GM23248 (cell line): ENCODE measurements around the gene SOBP. TPM values are rescaled to one million over a fixed set of nuclear protein-coding genes. Genes with fewer than 3 reads are reported as not detected.

Experiments used
- DNase-seq: peaks from one replicate; pipeline ENCODE4 v3.0.0-alpha.2; 2015
- H2AFZ ChIP-seq: fragments of 200-600 bp; sonication (generic); 2 replicates; pipeline ENCODE4 v1.6.1; 2016; ENCODE audit warnings: antibody characterized with exemption
- H3F3A ChIP-seq: fragments of 200-600 bp; sonication (generic); 2 replicates; pipeline ENCODE4 v1.6.1; 2016; ENCODE audit warnings: mild to moderate bottlenecking, antibody characterized with exemption, mixed run types; ENCODE audit not compliant: insufficient read depth
- H3K27ac ChIP-seq: fragments of 200-600 bp; sonication (generic); 2 replicates; pipeline ENCODE4 v1.5.1; 2016; ENCODE audit warnings: mild to moderate bottlenecking
- H3K27me3 ChIP-seq: fragments of 200-600 bp; sonication (generic); replicated peaks from 2 replicates; pipeline ENCODE4 v1.6.1; 2016; ENCODE audit warnings: mild to moderate bottlenecking; ENCODE audit not compliant: insufficient read depth
- H3K36me3 ChIP-seq: fragments of 200-600 bp; sonication (generic); 2 replicates; pipeline ENCODE4 v1.6.1; 2016; ENCODE audit warnings: low read depth, mild to moderate bottlenecking
- H3K4me1 ChIP-seq: fragments of 200-600 bp; sonication (generic); 2 replicates; pipeline ENCODE4 v1.6.1; 2016; ENCODE audit warnings: mild to moderate bottlenecking; ENCODE audit not compliant: insufficient read depth
- H3K4me2 ChIP-seq: fragments of 200-600 bp; sonication (generic); one replicate; pipeline ENCODE4 v1.6.1; 2016; ENCODE audit warnings: mild to moderate bottlenecking; ENCODE audit not compliant: unreplicated experiment
- H3K4me3 ChIP-seq: fragments of 200-600 bp; sonication (generic); 2 replicates; pipeline ENCODE4 v1.5.1; 2016; ENCODE audit warnings: mild to moderate bottlenecking
- H3K79me2 ChIP-seq: fragments of 200-600 bp; sonication (generic); 2 replicates; pipeline ENCODE4 v1.6.1; 2016; ENCODE audit warnings: mild to moderate bottlenecking; ENCODE audit not compliant: insufficient read depth
- H3K9ac ChIP-seq: fragments of 200-600 bp; sonication (generic); 2 replicates; pipeline ENCODE4 v1.6.1; 2016; ENCODE audit warnings: mild to moderate bottlenecking
- H3K9me2 ChIP-seq: fragments of 200-600 bp; sonication (generic); 2 replicates; pipeline ENCODE4 v1.6.1; 2016; ENCODE audit warnings: mixed run types, mild to moderate bottlenecking, moderate library complexity; ENCODE audit not compliant: insufficient read depth
- H3K9me3 ChIP-seq: fragments of 200-600 bp; sonication (generic); one replicate; pipeline ENCODE4 v1.6.1; 2017; ENCODE audit warnings: low read depth
- H4K20me1 ChIP-seq: fragments of 200-600 bp; sonication (generic); 2 replicates; pipeline ENCODE4 v1.6.0; 2016; ENCODE audit not compliant: insufficient read depth
- EZH2 ChIP-seq: fragments of 200-600 bp; sonication (generic); IDR thresholded peaks from 2 replicates; pipeline ENCODE4 v1.6.1; 2018; ENCODE audit warnings: antibody characterized with exemption, mild to moderate bottlenecking; ENCODE audit not compliant: insufficient read depth, poor library complexity, severe bottlenecking
- EZH2phosphoT487 ChIP-seq: fragments of 200-600 bp; sonication (generic); IDR thresholded peaks from 2 replicates; pipeline ENCODE4 v1.6.1; 2018; ENCODE audit warnings: antibody characterized with exemption, moderate library complexity, mild to moderate bottlenecking, low read depth; ENCODE audit not compliant: insufficient read depth
- WGBS, 2 experiments: methylation state at CpG; one replicate each; pipeline ENCODE4 v1.1.6; 2015 to 2017; ENCODE audit warnings: low lambda C conversion rate in 2 of 2, low coverage in 1 of 2; ENCODE audit errors: missing lambda C conversion rate in 2 of 2; 5-methylcytosine and 5-hydroxymethylcytosine counted together
- in situ Hi-C: fragments of 300-500 bp; cut with MboI; formaldehyde crosslinking; loops from 2 replicates; pipeline ENCODE4 v1.15.0; 2020
- polyA plus RNA-seq: library from polyadenylated mRNA; unstranded; fragments of >200 nt; fragmentation: Nextera tagmentation; extraction: Ambion mirVana; gene quantifications from 2 replicates; pipeline ENCODE4 v1.2.1, GENCODE V29; 2016
- total RNA-seq: library from RNA; depleted of rRNA; stranded (reverse); fragments of >200 nt; shearing (Covaris generic); gene quantifications from 2 replicates; pipeline ENCODE4 v1.2.3, GENCODE V29; 2014

SOBP gene
- total and polyA plus RNA-seq, 2 experiments from 2014 or later = 0.38 to 0.97 TPM

DNA sequence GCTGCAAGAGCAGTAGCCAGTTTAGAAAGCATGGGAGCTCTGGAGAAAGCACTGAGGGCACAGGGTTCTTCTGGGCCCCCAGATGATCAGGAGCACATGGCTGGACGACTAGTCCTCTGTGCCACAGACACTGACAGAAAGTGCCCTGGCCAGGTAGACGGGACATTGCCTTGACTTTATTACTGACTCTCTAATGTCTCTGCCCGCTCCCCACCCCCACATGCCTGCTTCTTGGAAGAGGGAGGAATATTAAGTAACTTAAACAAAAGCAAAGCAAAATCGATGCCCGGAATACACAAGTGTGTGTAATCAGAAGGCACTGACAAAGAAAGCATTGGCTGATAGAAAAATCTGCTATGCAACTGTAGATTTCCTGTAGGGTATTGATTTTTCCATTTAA is 99.3 kb downstream of the SOBP start:
- Histone ChIP-seq H3K79me2 (no peaks in the 10 kb centered on the region), H3K27me3 (no peaks in the 10 kb centered on the region), H3K27ac (no peak overlapping the region), H3K36me3 (no peaks in the 10 kb centered on the region), H3K4me1 (no peaks in the 10 kb centered on the region), H3K9me2 (no peaks in the 10 kb centered on the region), H3F3A (no peaks in the 10 kb centered on the region), H4K20me1 (no peaks in the 10 kb centered on the region), H2AFZ (no peak overlapping the region), H3K9me3 (no peaks in the 10 kb centered on the region), H3K4me3 (no peak overlapping the region), H3K4me2 (no peak overlapping the region), H3K9ac (no peak overlapping the region)
- TF ChIP-seq EZH2phosphoT487 (no peak), EZH2 (no peak)
- WGBS, 2 experiments = 91 to 95% methylated on average over 5 of the region's 5 CpGs
- in situ Hi-C loops = no loop called here
- DNase-seq = no peak

DNA sequence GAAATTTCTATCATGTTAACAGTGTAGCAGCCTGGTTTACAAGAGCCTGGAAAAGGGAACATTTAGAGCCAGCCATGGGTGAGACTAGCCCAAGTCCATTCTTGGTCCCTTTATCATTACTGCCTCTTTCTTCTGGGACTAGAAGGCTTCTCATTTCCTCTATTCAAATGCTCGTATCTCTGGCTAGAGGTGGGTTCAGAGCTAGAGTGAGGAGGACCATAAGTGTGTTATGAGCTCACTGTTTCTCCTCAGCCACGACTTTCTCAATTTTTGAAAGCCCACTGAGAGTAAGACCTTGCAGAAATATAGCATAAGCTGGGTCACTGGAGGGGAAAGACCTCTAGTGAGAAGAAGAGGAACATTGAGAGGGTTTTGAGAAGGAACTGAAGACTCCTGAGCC is 100.0 kb downstream of the SOBP start:
- Histone ChIP-seq H3K4me2 (no peak overlapping the region), H3K9me2 (no peaks in the 10 kb centered on the region), H3F3A (peaks cover 1% of the 10 kb centered on the region; the same call in 1 of the 2 replicates), H3K79me2 (no peaks in the 10 kb centered on the region), H4K20me1 (no peaks in the 10 kb centered on the region), H3K36me3 (no peaks in the 10 kb centered on the region), H3K27me3 (no peaks in the 10 kb centered on the region), H3K9me3 (no peaks in the 10 kb centered on the region), H3K4me1 (peaks cover 3% of the 10 kb centered on the region; the same call in 1 of the 2 replicates), H3K4me3 (no peak overlapping the region), H3K27ac (no peak overlapping the region), H2AFZ (no peak overlapping the region), H3K9ac (no peak overlapping the region)
- no peak for DNase-seq
- in situ Hi-C loops = no loop called here
- WGBS, 2 experiments = 63 to 65% methylated on average over 2 of the region's 2 CpGs
- TF ChIP-seq EZH2 (no peak), EZH2phosphoT487 (no peak)

DNA sequence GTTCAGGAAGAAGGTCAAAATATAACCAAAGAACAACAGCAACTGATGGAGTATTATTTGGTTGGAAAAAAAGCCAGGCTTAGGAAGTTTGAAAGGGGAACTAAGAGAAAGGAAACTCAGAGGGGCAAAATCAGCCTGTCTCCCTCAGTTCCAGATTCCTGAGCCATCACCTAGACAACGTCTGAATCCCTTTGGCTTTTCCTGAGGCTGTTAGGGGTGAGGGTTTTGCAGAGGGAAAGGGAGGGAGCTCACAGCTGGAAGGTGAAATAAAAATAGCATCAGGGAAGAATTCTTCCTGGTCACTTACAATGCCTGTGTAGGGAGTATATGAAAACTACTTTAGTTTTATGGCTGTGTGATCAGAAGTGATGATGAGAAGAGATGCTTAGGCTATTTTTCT is 100.5 kb downstream of the SOBP start:
- H3F3A ChIP-seq = peaks cover 5% of the 10 kb centered on the region; the same call in 1 of the 2 replicates
- no peaks in the 10 kb centered on the region for H3K9me3 ChIP-seq
- in situ Hi-C loops = no loop called here
- WGBS, 2 experiments = 77 to 86% methylated on average over 1 of the region's 1 CpG
- no peaks in the 10 kb centered on the region for H4K20me1 ChIP-seq
- H3K4me3 ChIP-seq = no peak overlapping the region
- no peaks in the 10 kb centered on the region for H3K27me3 ChIP-seq
- no peak overlapping the region for H3K4me2 ChIP-seq
- DNase-seq = no peak
- H3K9me2 ChIP-seq = no peaks in the 10 kb centered on the region
- peaks cover 8% of the 10 kb centered on the region; the same call in 1 of the 2 replicates for H3K4me1 ChIP-seq
- TF ChIP-seq EZH2 = no peak
- no peak for TF ChIP-seq EZH2phosphoT487
- no peaks in the 10 kb centered on the region for H3K36me3 ChIP-seq
- H3K27ac ChIP-seq = no peak overlapping the region
- H3K79me2 ChIP-seq = no peaks in the 10 kb centered on the region
- H3K9ac ChIP-seq = no peak overlapping the region
- H2AFZ ChIP-seq = no peak overlapping the region

DNA sequence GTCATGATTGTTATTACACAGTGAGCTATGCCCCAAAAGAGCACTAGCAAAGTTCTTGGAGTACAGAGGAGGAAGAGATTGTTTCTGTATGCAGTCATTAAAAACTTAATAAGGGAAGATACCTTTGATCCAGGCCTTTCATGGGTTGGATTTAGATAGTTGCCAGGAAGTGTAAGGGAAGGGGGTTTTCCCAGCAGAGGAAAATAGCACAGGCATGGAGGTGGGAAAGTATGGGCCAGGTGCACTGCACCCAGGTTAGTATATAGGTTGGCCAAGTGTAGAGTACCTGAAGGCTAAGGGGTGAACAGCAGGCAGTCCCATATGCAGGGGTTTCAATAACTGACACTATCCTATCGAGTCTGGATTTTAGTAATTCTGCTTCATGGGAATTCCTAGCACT is 101.4 kb downstream of the SOBP start:
- peaks cover 10% of the 10 kb centered on the region; the same call in 1 of the 2 replicates for H3K4me1 ChIP-seq
- H3K9me2 ChIP-seq = 0 out of 2 replicates have a peak, but pooled peaks cover 3% of the 10 kb centered on the region
- H4K20me1 ChIP-seq = no peaks in the 10 kb centered on the region
- no peaks in the 10 kb centered on the region for H3K9me3 ChIP-seq
- H3K27ac ChIP-seq = no peak overlapping the region
- no peak overlapping the region for H3K4me3 ChIP-seq
- no peak for DNase-seq
- no peaks in the 10 kb centered on the region for H3K27me3 ChIP-seq
- in situ Hi-C loops = no loop called here
- H2AFZ ChIP-seq = no peak overlapping the region
- TF ChIP-seq EZH2 = no peak
- no peak for TF ChIP-seq EZH2phosphoT487
- H3K4me2 ChIP-seq = no peak overlapping the region
- H3K9ac ChIP-seq = no peak overlapping the region
- no peaks in the 10 kb centered on the region for H3K79me2 ChIP-seq
- WGBS, 2 experiments = 92 to 96% methylated on average over 1 of the region's 1 CpG
- H3K36me3 ChIP-seq = no peaks in the 10 kb centered on the region
- H3F3A ChIP-seq = peaks cover 6% of the 10 kb centered on the region; the same call in 1 of the 2 replicates

DNA sequence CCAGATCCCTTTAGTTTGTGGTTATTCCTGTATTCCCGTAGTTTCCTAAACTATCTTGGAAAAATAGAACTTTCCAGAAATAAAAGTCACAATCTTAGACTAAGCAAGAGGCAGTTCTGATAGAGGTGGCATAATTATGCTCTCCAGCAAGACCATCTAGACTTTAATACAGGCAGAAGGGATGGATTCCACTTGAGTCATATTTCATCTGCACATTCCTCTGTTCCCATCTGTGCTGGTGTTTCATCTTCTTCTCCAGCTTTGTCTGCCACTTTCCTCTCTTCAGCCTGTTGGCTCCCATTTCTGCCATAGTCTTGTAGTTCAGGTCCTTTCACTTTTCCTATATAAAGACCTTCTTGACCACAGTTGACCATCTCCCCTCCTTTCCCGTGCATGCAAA is 102.9 kb downstream of the SOBP start:
- H3K4me1 ChIP-seq = peaks cover 10% of the 10 kb centered on the region; the same call in 1 of the 2 replicates
- no peaks in the 10 kb centered on the region for H4K20me1 ChIP-seq
- H3K4me3 ChIP-seq = no peak overlapping the region
- DNase-seq = peak; percentile 10
- H3K4me2 ChIP-seq = no peak overlapping the region
- no peaks in the 10 kb centered on the region for H3K36me3 ChIP-seq
- H3F3A ChIP-seq = peaks cover 6% of the 10 kb centered on the region; the same call in 1 of the 2 replicates
- no peaks in the 10 kb centered on the region for H3K9me3 ChIP-seq
- H3K79me2 ChIP-seq = no peaks in the 10 kb centered on the region
- no peak for TF ChIP-seq EZH2phosphoT487
- no peak for TF ChIP-seq EZH2
- no peak overlapping the region for H2AFZ ChIP-seq
- H3K9me2 ChIP-seq = 0 out of 2 replicates have a peak, but pooled peaks cover 4% of the 10 kb centered on the region
- no peak overlapping the region for H3K9ac ChIP-seq
- no peak overlapping the region for H3K27ac ChIP-seq
- H3K27me3 ChIP-seq = no peaks in the 10 kb centered on the region
- WGBS, 2 experiments = 56 to 57% methylated on average over 2 of the region's 2 CpGs
- in situ Hi-C loops = no loop called here
